CD4-positive, alpha-beta T cell (primary cell): ENCODE measurements around the gene CDC40. TPM values are rescaled to one million over a fixed set of nuclear protein-coding genes. Genes with fewer than 3 reads are reported as not detected.
"Not testable (repeated sequence)": the region's sequence is repeated elsewhere in the genome, so short reads cannot be mapped to it uniquely, and the experiment has no call there.

Experiments
- ATAC-seq: fragments of 200-7000 bp; cut with Tn5 transposase; one replicate; pipeline ENCODE4 v1.10.0; 2022; ENCODE audit warnings: mild to moderate bottlenecking; ENCODE audit not compliant: poor library complexity
- CTCF ChIA-PET: fragments of 350-600 bp; sonication (Branson Sonifier 250); formaldehyde crosslinking; loops from one replicate; lab custom pipeline; 2021; ENCODE audit warnings: antibody characterized with exemption, inconsistent platforms; lab: Charles Lee
- POLR2A ChIA-PET: fragments of 350-600 bp; sonication (Branson Sonifier 250); formaldehyde crosslinking; loops from one replicate; lab custom pipeline; 2021; ENCODE audit warnings: antibody characterized with exemption, inconsistent platforms; lab: Charles Lee
- DNase-seq, 14 experiments: peaks; one replicate each; pipeline ENCODE4 v3.0.0-alpha.2; 2013 to 2020; ENCODE audit warnings: mixed read lengths in 2 of 14
- H3K27ac ChIP-seq, 2 donors: one replicate each; pipeline versions ENCODE4 v1.5.1 to v1.7.0; 2013; ENCODE audit warnings: low read length in 2 of 2, low read depth in 1 of 2, mild to moderate bottlenecking in 1 of 2
- H3K27me3 ChIP-seq, 2 experiments: 1 replicate in 1 of 2; 2 replicates in 1 of 2; pipeline versions ENCODE4 v1.6.1 to v1.7.0; 2013; ENCODE audit warnings: low read length in 2 of 2, control low read depth in 1 of 2, mild to moderate bottlenecking in 1 of 2, moderate library complexity in 1 of 2; ENCODE audit not compliant: insufficient read depth in 2 of 2, control insufficient read depth in 1 of 2
- H3K36me3 ChIP-seq: one replicate; pipeline ENCODE4 v1.6.1; 2013; ENCODE audit warnings: low read length, control low read depth; ENCODE audit not compliant: insufficient read depth
- H3K4me1 ChIP-seq: one replicate; pipeline ENCODE4 v1.6.1; 2013; ENCODE audit warnings: low read length, control low read depth; ENCODE audit not compliant: insufficient read depth
- H3K4me3 ChIP-seq: one replicate; pipeline ENCODE4 v1.5.1; 2013; ENCODE audit warnings: mild to moderate bottlenecking, low read length, moderate library complexity
- H3K9me3 ChIP-seq, 2 experiments: 1 replicate in 1 of 2; 2 replicates in 1 of 2; pipeline versions ENCODE4 v1.6.1 to v1.7.0; 2013; ENCODE audit warnings: low read length in 2 of 2, mild to moderate bottlenecking in 2 of 2, control low read depth in 1 of 2, moderate library complexity in 1 of 2; ENCODE audit not compliant: control insufficient read depth in 1 of 2, insufficient read depth in 1 of 2
- H3K27ac Mint-ChIP-seq: one replicate; pipeline ENCODE4 v1.8.0; 2020; ENCODE audit warnings: mixed read lengths
- H3K27me3 Mint-ChIP-seq: one replicate; pipeline ENCODE4 v1.8.0; 2021; ENCODE audit warnings: mixed read lengths
- H3K36me3 Mint-ChIP-seq: one replicate; pipeline ENCODE4 v1.8.0; 2021; ENCODE audit warnings: low read depth, mixed read lengths
- H3K4me1 Mint-ChIP-seq: one replicate; pipeline ENCODE4 v1.8.0; 2021; ENCODE audit warnings: low read depth, mixed read lengths
- H3K4me3 Mint-ChIP-seq: one replicate; pipeline ENCODE4 v1.8.0; 2020; ENCODE audit warnings: mild to moderate bottlenecking, mixed read lengths
- H3K9me3 Mint-ChIP-seq: one replicate; pipeline ENCODE4 v1.8.0; 2020; ENCODE audit warnings: mixed read lengths
- intact Hi-C, 2 experiments: fragments of 100-400 bp; cut with DNase I in 1 of 2; cut with micrococcal nuclease in 1 of 2; formaldehyde crosslinking; loops; one replicate each; pipeline versions ENCODE4 v1.15.1 to v1.9.0; 2023 to 2025; cut with DNase I, micrococcal nuclease
- total RNA-seq, 174 experiments: library from RNA in 2 of 174; stranded (reverse) in 2 of 174; gene quantifications; one replicate each; pipeline ENCODE4 v1.2.3 and lab custom pipeline; 2021 to 2026
- TF ChIP-seq, protein P1 (sequence below): fragments of 200-600 bp; IDR thresholded peaks from one replicate; pipeline ENCODE4 v1.8.0; 2022; ENCODE audit warnings: antibody characterized with exemption, mild to moderate bottlenecking

CDC40 gene
- total RNA-seq, 2 experiments from 2014 or later, result 26.0 to 29.5 TPM

DNA sequence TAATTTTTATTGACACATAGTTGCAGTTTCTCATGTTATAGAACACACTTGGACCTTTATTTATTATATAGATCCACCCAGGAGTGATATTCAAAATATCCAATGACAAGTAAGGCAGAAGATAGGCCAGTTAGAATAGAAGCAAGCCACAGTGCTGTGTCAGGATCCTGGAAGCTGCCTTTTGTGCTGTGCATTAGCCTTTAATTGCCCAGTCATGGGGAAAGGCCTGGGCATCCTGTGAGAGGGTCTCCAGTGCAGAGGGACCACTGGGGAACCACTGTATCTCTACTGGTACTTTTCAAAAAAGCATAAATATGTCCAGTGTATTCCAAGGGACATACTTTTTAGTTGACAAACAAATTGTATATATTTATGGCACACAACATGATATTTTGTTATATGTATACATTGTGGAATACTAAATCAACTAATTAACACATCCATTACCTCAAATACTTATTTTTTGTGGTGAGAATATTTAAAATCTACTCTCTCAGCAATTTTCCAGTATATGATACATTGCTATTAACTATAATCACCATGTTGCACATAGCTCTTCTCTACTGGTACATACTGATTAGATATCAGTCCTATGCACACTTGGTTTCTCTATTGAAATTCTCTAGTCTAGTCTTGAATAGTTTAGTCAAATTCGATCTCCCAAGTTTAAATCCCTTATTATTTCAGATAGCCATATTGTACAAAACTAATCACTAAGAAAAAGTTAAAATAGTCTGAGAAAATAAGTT lies 59.5 kb downstream of the CDC40 start:
- H3K36me3 ChIP-seq, result peaks cover 2% of the 10 kb centered on the region
- CTCF ChIA-PET, result no interaction called here
- H3K4me1 ChIP-seq, result no peaks in the 10 kb centered on the region
- Mint-ChIP-seq H3K27me3 (no peaks in the 10 kb centered on the region), H3K4me3 (no peak overlapping the region), H3K36me3 (peaks cover 20% of the 10 kb centered on the region), H3K27ac (no peak overlapping the region), H3K9me3 (no peaks in the 10 kb centered on the region), H3K4me1 (no peaks in the 10 kb centered on the region)
- no peak for DNase-seq
- intact Hi-C loops, result no loop called here
- H3K4me3 ChIP-seq, result no peak overlapping the region
- ATAC-seq, result no peak
- no peaks in the 10 kb centered on the region for H3K27me3 ChIP-seq
- H3K9me3 ChIP-seq, result no peaks in the 10 kb centered on the region
- POLR2A ChIA-PET, result no interaction called here
- TF ChIP-seq, protein P1, sequence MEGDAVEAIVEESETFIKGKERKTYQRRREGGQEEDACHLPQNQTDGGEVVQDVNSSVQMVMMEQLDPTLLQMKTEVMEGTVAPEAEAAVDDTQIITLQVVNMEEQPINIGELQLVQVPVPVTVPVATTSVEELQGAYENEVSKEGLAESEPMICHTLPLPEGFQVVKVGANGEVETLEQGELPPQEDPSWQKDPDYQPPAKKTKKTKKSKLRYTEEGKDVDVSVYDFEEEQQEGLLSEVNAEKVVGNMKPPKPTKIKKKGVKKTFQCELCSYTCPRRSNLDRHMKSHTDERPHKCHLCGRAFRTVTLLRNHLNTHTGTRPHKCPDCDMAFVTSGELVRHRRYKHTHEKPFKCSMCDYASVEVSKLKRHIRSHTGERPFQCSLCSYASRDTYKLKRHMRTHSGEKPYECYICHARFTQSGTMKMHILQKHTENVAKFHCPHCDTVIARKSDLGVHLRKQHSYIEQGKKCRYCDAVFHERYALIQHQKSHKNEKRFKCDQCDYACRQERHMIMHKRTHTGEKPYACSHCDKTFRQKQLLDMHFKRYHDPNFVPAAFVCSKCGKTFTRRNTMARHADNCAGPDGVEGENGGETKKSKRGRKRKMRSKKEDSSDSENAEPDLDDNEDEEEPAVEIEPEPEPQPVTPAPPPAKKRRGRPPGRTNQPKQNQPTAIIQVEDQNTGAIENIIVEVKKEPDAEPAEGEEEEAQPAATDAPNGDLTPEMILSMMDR, result no peak
- H3K27ac ChIP-seq, result no peak overlapping the region

DNA sequence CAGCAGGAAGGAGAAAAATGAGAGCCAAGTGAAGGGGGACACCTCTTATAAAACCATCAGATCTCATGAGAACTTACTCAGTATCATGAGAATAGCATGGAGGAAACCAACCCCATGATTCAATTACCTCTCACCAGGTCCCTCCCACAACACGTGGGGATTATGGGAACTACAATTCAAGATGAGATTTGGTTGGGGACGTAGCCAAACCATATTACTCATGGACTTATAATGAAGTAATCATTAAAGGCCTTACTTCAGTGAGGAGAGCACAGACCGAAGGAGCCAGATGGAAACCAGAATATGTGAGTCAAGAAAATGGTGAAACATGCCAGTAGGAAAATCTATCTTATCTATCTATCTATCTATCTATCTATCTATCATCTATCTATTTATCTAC lies 64.4 kb downstream of the CDC40 start:
- H3K4me1 ChIP-seq, H3K36me3 Mint-ChIP-seq, intact Hi-C loops, H3K27me3 ChIP-seq, H3K27ac ChIP-seq, CTCF ChIA-PET, H3K4me3 Mint-ChIP-seq, ATAC-seq, H3K36me3 ChIP-seq, H3K27me3 Mint-ChIP-seq, H3K27ac Mint-ChIP-seq, H3K9me3 Mint-ChIP-seq, H3K4me3 ChIP-seq, H3K4me1 Mint-ChIP-seq, H3K9me3 ChIP-seq, POLR2A ChIA-PET, DNase-seq: not testable (repeated sequence)

DNA sequence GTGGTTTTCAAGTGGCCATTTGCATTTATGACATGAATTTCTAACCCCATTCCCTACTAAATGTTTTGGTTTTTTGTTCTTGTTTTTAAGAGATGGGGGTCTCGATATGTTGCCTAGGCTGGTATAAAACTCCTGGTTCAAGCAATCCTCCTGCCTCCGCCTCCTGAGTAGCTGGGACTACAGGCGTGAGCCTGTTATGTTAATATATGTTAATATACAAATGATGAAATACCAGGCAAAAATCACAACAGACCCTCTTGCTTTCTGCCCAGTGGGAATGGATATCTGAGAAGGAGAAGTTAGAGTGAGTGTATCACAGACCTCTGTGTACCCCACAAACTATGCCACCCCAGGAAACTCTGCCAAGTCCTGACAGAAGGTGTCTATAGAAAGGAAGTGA lies 66.2 kb downstream of the CDC40 start:
- ChIA-PET POLR2A (interaction anchor here (1.1 kb wide), 1 partner anchor 9 kb away, joined by 3 read pairs; no protein-coding TSS in a partner anchor), CTCF (interaction anchor here (0.5 to 1.5 kb wide), 2 partner anchors 19 to 49 kb away, joined by 3 read pairs; no protein-coding TSS in a partner anchor)

More for the DNA sequence above, 66.2 kb downstream of the CDC40 start:
- no peaks in the 10 kb centered on the region for H3K9me3 ChIP-seq
- no peaks in the 10 kb centered on the region for H3K36me3 ChIP-seq
- H3K4me1 Mint-ChIP-seq, result no peaks in the 10 kb centered on the region
- H3K27me3 ChIP-seq, result no peaks in the 10 kb centered on the region
- H3K27me3 Mint-ChIP-seq, result no peaks in the 10 kb centered on the region
- ATAC-seq (no peak), DNase-seq (no peak)
- no peak overlapping the region for H3K4me3 Mint-ChIP-seq
- TF ChIP-seq, protein P1, result no peak
- no peak overlapping the region for H3K27ac Mint-ChIP-seq
- no peak overlapping the region for H3K27ac ChIP-seq
- intact Hi-C loops, result no loop called here
- no peak overlapping the region for H3K4me3 ChIP-seq
- peaks cover 4% of the 10 kb centered on the region for H3K9me3 Mint-ChIP-seq
- H3K4me1 ChIP-seq, result no peaks in the 10 kb centered on the region
- H3K36me3 Mint-ChIP-seq, result peaks cover 3% of the 10 kb centered on the region
